Fibroblast of gingiva (primary cell): ENCODE data around the gene CDCA7.
"Not testable (repeated sequence)": the region's sequence is repeated elsewhere in the genome, so short reads cannot be mapped to it uniquely, and the experiment has no call there.

Source experiments
- DNase-seq: peaks from one replicate; pipeline ENCODE4 v3.0.0-alpha.2; 2011; ENCODE audit warnings: low read depth

The CDCA7 gene

GRCh38 chr2:173354582-173355131 is at the start of gene CDCA7:
TSS of gene CDCA7 (plus strand) at chr2:173354872. CDS start at chr2:173354964, 92 bp downstream.
- DNase-seq: peak; percentile 46

DNA sequence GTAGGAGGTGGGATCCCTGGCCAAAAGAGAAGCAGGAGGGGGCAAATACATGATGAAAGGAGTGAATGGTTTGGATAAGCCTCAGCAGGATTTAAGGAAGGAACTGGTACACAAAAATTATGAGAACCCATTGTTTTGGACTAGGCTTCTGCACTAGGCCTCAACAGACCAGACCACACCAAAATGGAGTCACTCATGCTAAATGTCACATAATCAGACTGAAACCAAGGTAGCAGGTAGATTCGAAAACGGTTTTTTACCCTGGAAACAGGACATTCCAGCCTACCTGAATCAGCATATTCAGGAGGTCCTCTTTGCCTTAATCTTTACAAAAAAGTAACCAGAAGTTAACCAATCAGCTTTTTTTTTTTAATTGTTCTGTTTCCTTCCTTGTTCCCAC is 49.4 kb upstream of the CDCA7 start:
- no peak for DNase-seq

GRCh38 chr2:173307293-173307692 is 47.4 kb upstream of the CDCA7 start:
- no peak for DNase-seq

DNA sequence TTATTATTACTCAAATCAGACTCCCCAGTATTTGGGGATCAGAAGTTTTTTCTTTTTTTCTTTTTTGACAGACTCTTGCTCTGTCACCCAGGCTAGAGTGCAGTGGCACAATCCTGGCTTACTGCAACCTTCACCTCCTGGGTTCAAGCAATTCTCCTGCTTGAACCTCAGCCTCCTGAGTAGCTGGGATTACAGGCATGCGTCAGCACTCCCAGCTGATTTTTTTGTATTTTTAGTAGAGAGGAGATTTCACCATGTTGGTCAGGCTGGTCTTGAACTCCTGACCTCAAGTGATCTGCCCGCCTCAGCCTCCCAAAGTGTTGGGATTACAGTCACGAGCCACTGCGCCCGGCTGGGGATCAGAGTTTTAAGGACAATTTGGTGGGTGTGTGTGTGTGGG is 45.3 kb upstream of the CDCA7 start:
- DNase-seq: not testable (repeated sequence)

DNA sequence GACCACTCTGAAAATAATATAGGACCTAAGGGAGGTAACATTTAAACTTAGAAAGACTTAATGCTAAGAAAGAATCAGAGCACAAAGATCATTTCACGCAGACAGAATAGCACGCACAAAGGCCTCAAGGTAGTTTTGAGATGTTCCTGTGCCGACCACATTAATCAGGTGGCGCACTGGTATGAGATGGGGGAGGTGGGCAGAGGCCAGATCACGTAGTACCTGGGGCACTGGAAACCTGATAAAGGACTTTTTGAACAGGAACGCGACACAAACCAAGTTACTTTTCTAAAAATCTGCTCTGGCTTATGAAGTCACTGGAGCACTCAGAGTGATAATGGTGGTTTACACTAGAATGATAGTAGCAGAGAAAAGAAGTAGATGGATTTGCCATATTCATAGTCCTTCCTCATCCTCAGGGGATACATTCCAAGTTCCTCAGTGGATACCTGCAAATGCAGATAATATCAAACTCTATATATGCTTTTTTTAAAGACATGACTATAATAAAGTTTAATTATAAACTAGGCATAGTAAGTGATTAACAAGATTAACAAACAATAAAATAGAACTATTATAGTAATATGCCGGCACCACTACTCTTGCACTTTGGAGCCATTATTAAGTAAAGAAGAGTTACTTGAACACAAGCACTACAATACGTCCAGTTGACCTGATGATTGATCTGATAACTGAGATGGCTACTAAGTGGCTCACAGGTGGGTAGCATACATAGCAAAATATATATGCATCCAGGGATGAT is 42.6 kb upstream of the CDCA7 start:
- no peak for DNase-seq

DNA sequence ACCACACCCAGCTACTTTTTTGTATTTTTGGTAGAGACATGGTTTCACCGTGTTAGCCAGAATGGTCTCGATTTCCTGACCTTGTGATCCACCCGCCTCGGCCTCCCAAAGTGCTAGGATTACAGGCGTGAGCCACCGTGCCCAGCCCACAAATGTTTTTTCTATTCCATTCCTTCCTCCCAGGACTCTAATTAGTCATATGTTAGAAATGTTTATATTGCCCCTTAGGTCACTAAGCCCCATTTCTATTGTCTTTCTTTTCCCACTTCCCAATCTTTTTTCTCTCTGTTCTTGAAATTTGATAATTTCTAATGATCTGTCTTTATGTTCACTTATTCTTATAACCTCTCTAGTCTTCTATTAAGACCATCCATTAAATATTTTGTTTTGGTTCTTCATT is 31.3 kb upstream of the CDCA7 start:
- no peak for DNase-seq

GRCh38 chr2:173326806-173327205 is 27.9 kb upstream of the CDCA7 start:
- no peak for DNase-seq

DNA sequence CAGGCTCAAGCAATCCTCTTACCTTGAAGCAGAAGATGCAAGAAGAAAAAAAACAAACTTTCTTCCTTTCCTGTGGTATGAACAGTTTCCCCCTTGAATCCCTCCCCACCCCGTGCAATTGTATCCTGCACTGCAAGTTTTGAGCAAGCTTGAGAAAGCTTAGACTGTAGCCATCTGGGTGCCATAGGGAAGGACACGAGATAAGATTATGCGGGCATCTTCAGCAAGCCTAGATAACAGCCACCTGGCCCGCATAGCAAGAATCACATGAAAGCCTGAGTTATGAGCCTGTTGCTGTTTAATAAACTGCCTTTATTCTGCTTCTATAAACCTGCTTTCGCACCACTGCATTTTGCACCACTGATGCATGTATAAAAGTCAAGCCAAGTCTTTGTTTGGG is 27.3 kb upstream of the CDCA7 start:
- no peak for DNase-seq

DNA sequence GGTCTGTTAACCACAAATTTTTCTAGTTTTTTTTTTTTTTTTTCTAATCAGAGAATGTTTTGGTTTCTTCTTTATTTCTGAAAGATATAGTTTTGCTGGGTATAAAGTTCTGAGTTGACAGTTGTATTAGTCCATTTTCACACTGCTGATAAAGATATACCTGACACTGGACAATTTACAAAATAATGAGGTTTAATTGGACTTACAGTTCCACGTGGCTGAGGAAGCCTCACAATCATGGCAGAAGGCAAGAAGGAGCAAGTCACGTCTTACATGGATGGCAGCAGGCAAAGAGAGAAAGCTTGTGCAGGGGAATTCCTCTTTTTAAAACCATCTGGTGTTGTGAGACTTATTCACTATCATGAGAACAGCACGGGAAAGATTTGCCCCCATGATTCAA is 21.7 kb upstream of the CDCA7 start:
- not testable (repeated sequence) for DNase-seq

- no peak for DNase-seq
These were observed 14.9 kb upstream of the CDCA7 start for GRCh38 chr2:173339807-173340206.

- no peak for DNase-seq
These were observed 10.8 kb upstream of the CDCA7 start for GRCh38 chr2:173343921-173344320.

- DNase-seq: no peak
These were observed 8.6 kb upstream of the CDCA7 start for GRCh38 chr2:173346035-173346434.

DNA sequence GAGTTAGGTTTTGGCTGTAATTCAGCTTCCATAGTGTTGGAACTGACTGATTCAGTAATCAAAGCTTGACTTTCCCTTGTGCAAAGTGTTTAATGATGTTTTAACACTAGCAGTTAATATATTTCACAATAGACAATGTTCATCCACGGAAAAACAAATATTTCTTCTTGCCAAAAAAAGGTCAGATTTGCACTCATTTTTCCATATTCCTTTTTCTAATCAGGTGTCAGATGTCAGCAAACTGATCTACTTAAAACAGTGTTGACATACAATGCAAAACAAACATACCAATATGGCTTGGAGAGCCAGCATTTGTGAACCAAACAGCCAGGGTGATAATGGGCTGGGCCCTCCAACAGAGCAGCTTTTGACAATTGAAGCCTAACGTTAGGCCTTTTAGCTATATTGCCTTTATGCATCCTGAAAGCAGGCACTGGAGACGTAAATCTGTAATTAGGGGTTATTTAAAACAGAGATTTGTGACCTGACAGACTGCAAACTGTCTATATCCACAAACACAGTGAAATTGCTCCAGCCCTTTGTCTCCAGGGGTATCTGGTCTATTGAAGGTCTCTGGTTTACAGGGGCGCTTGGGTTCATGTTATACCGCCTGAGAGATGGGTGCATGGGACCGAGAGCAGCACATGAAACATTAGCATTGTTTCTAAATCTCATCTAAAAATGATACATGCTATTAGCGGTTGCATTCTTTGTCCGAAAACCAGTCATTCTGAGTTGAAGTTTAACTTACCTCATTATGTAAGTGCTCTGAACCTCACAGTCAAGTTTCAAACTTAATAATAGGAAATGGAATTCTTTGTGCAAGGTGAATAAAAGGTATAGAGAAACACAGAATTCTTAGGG is 7.1 kb upstream of the CDCA7 start:
- no peak for DNase-seq

DNA sequence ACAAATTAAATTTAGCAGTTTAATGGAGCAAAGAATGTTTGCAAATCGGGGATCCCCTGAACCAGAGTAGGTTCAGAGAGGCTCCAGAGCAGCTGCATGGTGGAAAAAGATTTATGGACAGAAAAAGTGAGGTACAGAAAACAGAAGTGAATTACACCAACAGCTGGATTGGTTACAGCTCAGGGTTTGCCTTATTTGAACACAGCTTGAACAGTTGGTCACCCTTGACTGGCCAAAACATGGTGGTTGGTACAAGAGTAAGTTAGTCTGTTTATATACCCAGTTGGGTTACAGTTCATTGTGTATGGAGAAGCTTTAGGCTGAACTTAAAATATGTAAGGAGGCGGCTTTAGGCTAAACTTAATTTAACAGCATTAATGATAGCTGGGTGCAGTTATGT is 5.4 kb upstream of the CDCA7 start:
- no peak for DNase-seq

- no peak for DNase-seq
These were observed 4.3 kb upstream of the CDCA7 start for GRCh38 chr2:173350383-173350782.

DNA sequence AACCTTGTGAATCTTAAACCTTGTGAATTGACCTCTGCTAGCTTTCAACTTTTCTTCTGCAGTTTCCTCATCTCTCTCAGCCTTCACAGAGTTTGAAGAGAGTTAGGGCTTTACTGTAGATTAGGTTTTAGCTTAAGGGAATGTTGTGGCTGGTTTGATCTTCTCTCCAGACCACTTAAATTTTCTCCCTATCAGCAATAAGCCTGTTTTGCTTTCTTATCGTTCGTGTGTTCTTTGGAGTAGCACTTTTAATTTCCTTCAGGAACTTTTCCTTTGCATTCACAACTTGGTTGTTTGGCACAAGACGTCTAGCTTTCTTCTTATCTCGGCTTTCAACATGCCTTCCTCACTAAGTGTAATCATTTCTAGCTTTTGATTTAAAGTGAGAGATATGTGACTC is 2.8 kb upstream of the CDCA7 start:
- DNase-seq: no peak

DNA sequence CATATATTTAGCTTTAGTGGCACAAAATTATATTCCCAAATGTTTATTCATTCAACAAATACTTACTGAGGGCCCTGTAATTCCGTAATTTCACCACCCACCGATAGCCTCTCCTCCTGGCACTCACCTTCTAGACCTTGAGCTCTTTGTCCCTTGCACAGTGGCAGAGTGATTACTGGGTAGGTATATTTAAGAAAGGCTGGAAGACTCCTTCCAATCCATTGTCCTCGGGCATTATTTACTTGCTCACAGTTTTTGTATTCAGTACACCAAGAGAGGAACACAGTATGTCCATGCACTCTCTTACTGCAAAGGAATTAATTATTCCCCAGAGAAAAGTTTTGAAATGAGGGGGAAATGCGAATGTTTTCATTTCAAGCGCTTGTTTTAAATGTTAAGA is 1.1 kb upstream of the CDCA7 start:
- DNase-seq: no peak

DNA sequence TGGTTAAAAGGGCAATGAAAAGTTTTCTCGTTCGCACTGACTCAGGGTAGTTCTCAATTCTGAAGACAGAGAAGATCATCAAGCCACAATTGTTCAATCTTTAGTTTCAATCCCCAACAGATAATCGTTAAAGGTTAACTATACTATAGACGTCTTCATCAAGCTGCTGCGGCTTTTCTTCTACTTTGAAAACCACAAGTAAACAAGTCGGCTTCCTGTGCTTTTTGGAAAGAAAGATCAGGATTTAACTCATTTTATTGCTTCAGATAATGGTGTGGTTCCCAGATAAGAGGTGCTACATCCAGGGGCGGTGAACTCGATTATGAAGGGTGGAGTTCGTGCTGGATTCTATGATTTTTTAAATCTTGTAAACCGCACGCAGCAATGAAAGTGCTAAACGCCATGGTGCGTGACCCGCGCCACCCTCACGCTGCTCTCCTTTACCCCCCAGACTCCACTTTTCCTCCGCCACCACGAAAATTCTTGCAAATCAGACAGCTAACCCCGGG is 545 bp upstream of the CDCA7 start:
- DNase-seq: no peak

GRCh38 chr2:173355132-173355865 is 627 bp downstream of the CDCA7 start:
- DNase-seq: peak; percentile 51

- no peak for DNase-seq
These were observed 1.3 kb downstream of the CDCA7 start for GRCh38 chr2:173355866-173356508.

DNA sequence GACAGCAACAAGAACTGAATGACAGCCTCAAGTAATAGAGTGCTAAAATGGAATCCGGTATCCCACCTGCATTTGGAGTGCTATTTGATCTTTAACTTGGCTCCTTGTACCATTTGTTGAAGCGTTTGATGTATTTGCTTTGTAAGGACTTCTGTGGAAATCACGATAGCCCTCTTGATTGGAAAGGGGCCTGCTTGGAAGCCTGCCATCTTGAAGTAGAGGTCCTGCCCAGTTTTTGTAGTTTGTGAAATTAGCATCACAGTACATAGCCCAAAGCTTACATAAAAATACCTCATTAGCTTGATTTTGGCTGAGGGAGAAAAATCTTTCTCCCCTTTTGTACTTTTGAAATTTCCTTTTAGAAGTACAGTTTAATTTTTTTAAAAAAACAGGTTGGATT is 2.7 kb downstream of the CDCA7 start:
- no peak for DNase-seq

DNA sequence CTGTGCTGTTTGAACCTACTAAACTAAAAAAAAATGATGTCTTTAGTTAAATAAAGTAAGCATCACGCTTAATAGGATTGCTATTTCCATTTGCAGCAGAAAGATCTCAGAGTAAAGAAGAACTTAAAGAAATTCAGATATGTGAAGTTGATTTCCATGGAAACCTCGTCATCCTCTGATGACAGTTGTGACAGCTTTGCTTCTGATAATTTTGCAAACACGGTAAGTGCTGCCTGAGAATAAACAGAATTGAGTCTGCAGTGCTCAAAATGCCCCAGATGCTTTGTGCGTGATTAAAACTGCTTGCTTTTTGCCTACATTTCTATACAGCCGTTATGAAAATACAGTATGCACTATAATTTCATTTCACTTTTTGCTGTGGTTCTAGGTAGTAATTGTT is 3.9 kb downstream of the CDCA7 start:
- DNase-seq: no peak
